WTC11 (cell line): ENCODE data around the gene MDGA2. TPM values are rescaled to one million over a fixed set of nuclear protein-coding genes. Genes with fewer than 3 reads are reported as not detected.

Source experiments
- ATAC-seq: fragments of 200-7000 bp; cut with Tn5 transposase; 2 replicates; pipeline ENCODE4 v1.10.0; 2021; ENCODE audit warnings: mild to moderate bottlenecking, moderate library complexity
- CTCF ChIA-PET: fragments of 300-600 bp; sonication (Branson Sonifier 250); formaldehyde crosslinking; loops from one replicate; lab custom pipeline; 2021; ENCODE audit warnings: antibody characterized with exemption; lab: Charles Lee
- POLR2A ChIA-PET: fragments of 350-600 bp; sonication (Branson Sonifier 250); formaldehyde crosslinking; loops from one replicate; lab custom pipeline; 2021; ENCODE audit warnings: antibody characterized with exemption; lab: Charles Lee
- DNase-seq: peaks from one replicate; pipeline ENCODE4 v3.0.0; 2021; ENCODE audit warnings: low spot score
- H3K27ac Mint-ChIP-seq: 2 replicates; pipeline ENCODE4 v1.8.0; 2021; ENCODE audit warnings: mixed read lengths
- H3K27me3 Mint-ChIP-seq: 2 replicates; pipeline ENCODE4 v1.8.0; 2021; ENCODE audit warnings: low read depth, mild to moderate bottlenecking, moderate library complexity, mixed read lengths
- H3K36me3 Mint-ChIP-seq: 2 replicates; pipeline ENCODE4 v1.8.0; 2021; ENCODE audit warnings: mixed read lengths
- H3K4me1 Mint-ChIP-seq: 2 replicates; pipeline ENCODE4 v1.8.0; 2022; ENCODE audit warnings: mixed read lengths
- H3K4me3 Mint-ChIP-seq: 2 replicates; pipeline ENCODE4 v1.8.0; 2021; ENCODE audit warnings: mild to moderate bottlenecking, moderate library complexity, mixed read lengths
- H3K9me3 Mint-ChIP-seq: 2 replicates; pipeline ENCODE4 v1.8.0; 2021; ENCODE audit warnings: mixed read lengths
- AFF4 ChIP-seq: sonication (generic); formaldehyde crosslinking; IDR thresholded peaks from 2 replicates; pipeline ENCODE4 v1.8.1; 2023; ENCODE audit warnings: mild to moderate bottlenecking, missing genetic modification reagents, borderline replicate concordance
- AR ChIP-seq: fragments of 250-450 bp; sonication (Bioruptor Pico); IDR thresholded peaks from 2 replicates; pipeline ENCODE4 v1.9.0; 2021; ENCODE audit warnings: mild to moderate bottlenecking
- ATF2 ChIP-seq: sonication (generic); formaldehyde crosslinking; IDR thresholded peaks from 2 replicates; pipeline ENCODE4 v1.8.1; 2022; ENCODE audit warnings: low read depth, missing genetic modification reagents, borderline replicate concordance
- ATF3 ChIP-seq: sonication (generic); formaldehyde crosslinking; conservative IDR thresholded peaks from 2 replicates; pipeline ENCODE4 v1.8.1; 2022; ENCODE audit warnings: mild to moderate bottlenecking, missing genetic modification reagents
- CTCF ChIP-seq: fragments of 200-600 bp; IDR thresholded peaks from 2 replicates; pipeline ENCODE4 v1.8.0; 2022; ENCODE audit warnings: antibody characterized with exemption
- FOXK1 ChIP-seq: sonication (generic); formaldehyde crosslinking; IDR thresholded peaks from 2 replicates; pipeline ENCODE4 v1.8.0; 2022; ENCODE audit warnings: mild to moderate bottlenecking, moderate library complexity, missing genetic modification reagents
- HMGA2 ChIP-seq: fragments of 250-450 bp; sonication (Bioruptor Pico); IDR thresholded peaks from 2 replicates; pipeline ENCODE4 v1.4.0; 2021; ENCODE audit warnings: mild to moderate bottlenecking, moderate library complexity
- RORB ChIP-seq: fragments of 250-450 bp; sonication (Bioruptor Pico); IDR thresholded peaks from 2 replicates; pipeline ENCODE4 v1.9.0; 2021; ENCODE audit warnings: mild to moderate bottlenecking
- SMAD4 ChIP-seq: sonication (generic); formaldehyde crosslinking; IDR thresholded peaks from 2 replicates; pipeline ENCODE4 v1.8.0; 2022; ENCODE audit warnings: mild to moderate bottlenecking, missing genetic modification reagents
- TEAD1 ChIP-seq: sonication (generic); formaldehyde crosslinking; IDR thresholded peaks from 2 replicates; pipeline ENCODE4 v1.8.0; 2022; ENCODE audit warnings: mild to moderate bottlenecking, missing genetic modification reagents
- TP53 ChIP-seq: sonication (generic); formaldehyde crosslinking; IDR thresholded peaks from 2 replicates; pipeline ENCODE4 v1.8.1; 2023; ENCODE audit warnings: mild to moderate bottlenecking, missing genetic modification reagents
- USF1 ChIP-seq: sonication (generic); formaldehyde crosslinking; IDR thresholded peaks from 2 replicates; pipeline ENCODE4 v1.8.0; 2022; ENCODE audit warnings: mild to moderate bottlenecking, missing genetic modification reagents
- USF2 ChIP-seq: sonication (generic); formaldehyde crosslinking; IDR thresholded peaks from 2 replicates; pipeline ENCODE4 v1.8.1; 2023; ENCODE audit warnings: mild to moderate bottlenecking, missing genetic modification reagents, moderate library complexity
- ZNF219 ChIP-seq: sonication (generic); formaldehyde crosslinking; IDR thresholded peaks from 2 replicates; pipeline ENCODE4 v1.8.0; 2023; ENCODE audit warnings: missing genetic modification reagents, mild to moderate bottlenecking, borderline replicate concordance
- ZNF425 ChIP-seq: fragments of 250-450 bp; sonication (Bioruptor Pico); conservative IDR thresholded peaks from 2 replicates; pipeline ENCODE4 v1.9.0; 2021; ENCODE audit warnings: mild to moderate bottlenecking
- total RNA-seq: library from RNA; stranded (reverse); gene quantifications from 3 replicates; pipeline ENCODE4 v1.2.3, GENCODE V29; 2021
- TF ChIP-seq, protein P1 (sequence below): fragments of 250-450 bp; sonication (Bioruptor Pico); IDR thresholded peaks from 2 replicates; pipeline ENCODE4 v1.9.0; 2021; ENCODE audit warnings: moderate library complexity, mild to moderate bottlenecking, inconsistent platforms, borderline replicate concordance
- TF ChIP-seq, protein P2 (sequence below): sonication (generic); formaldehyde crosslinking; IDR thresholded peaks from 2 replicates; pipeline ENCODE4 v1.8.0; 2022; ENCODE audit warnings: missing genetic modification reagents

Gene MDGA2
- total RNA-seq, 1 experiment from 2014 or later = 4.9 TPM

- no peak for TF ChIP-seq AFF4
- no peak for TF ChIP-seq AR
- no peak for TF ChIP-seq ATF2
- no peak for TF ChIP-seq RORB (CRISPR knock-in tag)
- TF ChIP-seq FOXK1 = no peak
- TF ChIP-seq TP53 (CRISPR knock-in tag) = no peak
- TF ChIP-seq CTCF = no peak
- TF ChIP-seq ZNF425 (CRISPR knock-in tag) = no peak
- TF ChIP-seq USF2 (CRISPR knock-in tag) = no peak
- TF ChIP-seq TEAD1 (CRISPR knock-in tag) = no peak
- TF ChIP-seq, protein P1, sequence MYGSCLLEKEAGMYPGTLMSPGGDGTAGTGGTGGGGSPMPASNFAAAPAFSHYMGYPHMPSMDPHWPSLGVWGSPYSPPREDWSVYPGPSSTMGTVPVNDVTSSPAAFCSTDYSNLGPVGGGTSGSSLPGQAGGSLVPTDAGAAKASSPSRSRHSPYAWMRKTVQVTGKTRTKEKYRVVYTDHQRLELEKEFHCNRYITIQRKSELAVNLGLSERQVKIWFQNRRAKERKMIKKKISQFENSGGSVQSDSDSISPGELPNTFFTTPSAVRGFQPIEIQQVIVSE (CRISPR knock-in tag) = no peak
- TF ChIP-seq USF1 = no peak
- no peak for TF ChIP-seq HMGA2
- no peak for TF ChIP-seq SMAD4 (CRISPR knock-in tag)
- TF ChIP-seq ZNF219 (CRISPR knock-in tag) = no peak
- TF ChIP-seq, protein P2, sequence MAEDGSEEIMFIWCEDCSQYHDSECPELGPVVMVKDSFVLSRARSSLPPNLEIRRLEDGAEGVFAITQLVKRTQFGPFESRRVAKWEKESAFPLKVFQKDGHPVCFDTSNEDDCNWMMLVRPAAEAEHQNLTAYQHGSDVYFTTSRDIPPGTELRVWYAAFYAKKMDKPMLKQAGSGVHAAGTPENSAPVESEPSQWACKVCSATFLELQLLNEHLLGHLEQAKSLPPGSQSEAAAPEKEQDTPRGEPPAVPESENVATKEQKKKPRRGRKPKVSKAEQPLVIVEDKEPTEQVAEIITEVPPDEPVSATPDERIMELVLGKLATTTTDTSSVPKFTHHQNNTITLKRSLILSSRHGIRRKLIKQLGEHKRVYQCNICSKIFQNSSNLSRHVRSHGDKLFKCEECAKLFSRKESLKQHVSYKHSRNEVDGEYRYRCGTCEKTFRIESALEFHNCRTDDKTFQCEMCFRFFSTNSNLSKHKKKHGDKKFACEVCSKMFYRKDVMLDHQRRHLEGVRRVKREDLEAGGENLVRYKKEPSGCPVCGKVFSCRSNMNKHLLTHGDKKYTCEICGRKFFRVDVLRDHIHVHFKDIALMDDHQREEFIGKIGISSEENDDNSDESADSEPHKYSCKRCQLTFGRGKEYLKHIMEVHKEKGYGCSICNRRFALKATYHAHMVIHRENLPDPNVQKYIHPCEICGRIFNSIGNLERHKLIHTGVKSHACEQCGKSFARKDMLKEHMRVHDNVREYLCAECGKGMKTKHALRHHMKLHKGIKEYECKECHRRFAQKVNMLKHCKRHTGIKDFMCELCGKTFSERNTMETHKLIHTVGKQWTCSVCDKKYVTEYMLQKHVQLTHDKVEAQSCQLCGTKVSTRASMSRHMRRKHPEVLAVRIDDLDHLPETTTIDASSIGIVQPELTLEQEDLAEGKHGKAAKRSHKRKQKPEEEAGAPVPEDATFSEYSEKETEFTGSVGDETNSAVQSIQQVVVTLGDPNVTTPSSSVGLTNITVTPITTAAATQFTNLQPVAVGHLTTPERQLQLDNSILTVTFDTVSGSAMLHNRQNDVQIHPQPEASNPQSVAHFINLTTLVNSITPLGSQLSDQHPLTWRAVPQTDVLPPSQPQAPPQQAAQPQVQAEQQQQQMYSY = no peak
- no peak for TF ChIP-seq ATF3 (CRISPR knock-in tag)
- Mint-ChIP-seq H3K4me1 (no peaks in the 10 kb centered on the region), H3K4me3 (no peak overlapping the region), H3K9me3 (peaks cover 23% of the 10 kb centered on the region), H3K36me3 (peaks cover 2% of the 10 kb centered on the region), H3K27me3 (no peaks in the 10 kb centered on the region), H3K27ac (no peak overlapping the region)
- DNase-seq (no peak), ATAC-seq (no peak)
- POLR2A ChIA-PET = no interaction called here
- CTCF ChIA-PET = no interaction called here
These were observed 348.1 kb downstream of the MDGA2 start for GRCh38 chr14:47327336-47327735.
